PC-3 (cell line): Measurements from ENCODE around the gene CD48.

Experiments used
- CTCF ChIP-seq: fragments of 300-600 bp; sonication (generic); conservative IDR thresholded peaks from 2 replicates; pipeline ENCODE4 v1.5.1; 2017; ENCODE audit warnings: antibody characterized with exemption, low read depth, mild to moderate bottlenecking, low read length
- EZH2 ChIP-seq: fragments of 300-600 bp; sonication (generic); IDR thresholded peaks from one replicate; pipeline ENCODE4 v1.6.1; 2017; ENCODE audit warnings: antibody characterized with exemption, mild to moderate bottlenecking, low read length; ENCODE audit not compliant: unreplicated experiment

GRCh38 chr1:160724465-160725242, 13.0 kb upstream of the CD48 start:
- TF ChIP-seq CTCF (no peak), EZH2 (no peak)
